NCI-H1417 treated with DMSO at 0.1 percent for 48 hours (cell line): ENCODE results near the gene TBC1D14.

Experiments
- DNase-seq: peaks from one replicate; lab custom pipeline; 2025; lab: John Stamatoyannopoulos, UW

TBC1D14 gene

DNA sequence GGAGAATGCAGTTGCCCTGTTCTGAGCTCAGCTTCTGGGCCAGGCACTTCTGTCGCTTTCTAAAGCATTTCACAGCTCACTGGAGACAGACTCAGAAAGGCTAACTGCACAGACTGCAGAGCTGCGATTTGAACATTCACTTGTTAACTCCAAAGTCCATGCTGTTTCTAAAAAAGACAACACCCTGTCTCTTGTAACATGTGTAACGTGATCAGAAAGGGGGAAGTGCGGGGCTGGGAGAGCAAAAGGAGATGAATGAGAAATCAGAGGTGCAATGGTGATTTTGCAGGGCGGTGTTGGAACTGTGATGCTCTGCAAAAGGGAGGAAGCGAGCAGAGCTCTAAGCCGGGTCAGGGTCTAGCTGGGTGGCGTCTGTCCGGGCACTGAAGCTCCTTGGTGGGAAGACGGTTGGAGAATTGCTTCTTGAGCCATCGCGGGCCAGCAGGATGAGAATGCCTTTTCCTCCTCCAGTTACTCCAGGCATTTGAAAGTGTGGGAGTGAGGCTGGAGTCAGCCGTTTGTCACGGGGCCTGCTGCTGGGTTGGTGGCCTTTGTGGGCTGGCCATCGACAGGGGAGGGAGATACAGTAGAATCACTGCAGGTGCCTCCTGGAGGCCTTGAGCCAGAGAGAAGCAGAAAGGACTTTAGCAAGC, 20.3 kb downstream of the TBC1D14 start:
- DNase-seq = no peak

- no peak for DNase-seq
These were observed 22.8 kb downstream of the TBC1D14 start for GRCh38 chr4:6932475-6932874.

GRCh38 chr4:6932918-6933317, 23.3 kb downstream of the TBC1D14 start:
- DNase-seq = no peak

DNA sequence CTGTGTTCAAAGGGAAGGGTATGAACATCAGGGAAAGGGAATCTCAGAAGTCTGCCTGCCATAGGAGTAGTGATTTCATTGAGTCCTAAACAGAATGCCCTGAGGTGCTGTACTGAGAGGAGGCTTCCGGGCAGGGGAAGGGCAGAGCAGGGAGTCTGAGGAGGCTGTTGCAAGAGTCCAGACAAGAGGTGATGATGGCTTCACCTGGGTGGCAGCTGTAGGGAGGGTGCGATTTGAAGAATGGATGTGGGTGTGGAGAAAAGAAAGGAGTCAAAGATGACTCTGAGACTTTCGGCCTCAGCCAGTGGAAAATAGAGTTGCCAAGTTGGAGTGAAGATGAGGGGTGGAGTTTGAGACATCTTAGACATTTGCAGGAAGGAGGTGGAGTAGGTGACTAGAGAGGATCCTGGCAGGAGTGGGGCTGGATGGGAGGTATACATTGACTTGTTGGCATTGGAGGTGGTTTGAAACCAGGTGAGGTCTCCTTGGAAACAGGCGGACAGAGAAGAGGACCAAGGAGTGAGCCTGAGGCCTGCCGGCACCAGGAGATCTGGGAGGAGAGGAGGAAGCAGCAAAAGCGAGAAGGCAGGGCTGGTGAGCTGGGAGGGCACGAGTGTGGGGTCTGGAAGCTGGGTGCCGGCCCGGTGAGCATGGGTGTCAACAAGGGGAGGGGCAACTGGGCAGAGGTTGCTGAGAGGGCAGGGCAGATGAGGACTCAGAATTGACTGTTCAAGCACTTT, 24.2 kb downstream of the TBC1D14 start:
- no peak for DNase-seq

- no peak for DNase-seq
These were observed 26.3 kb downstream of the TBC1D14 start for GRCh38 chr4:6935965-6936364.

GRCh38 chr4:6937201-6937600, 27.6 kb downstream of the TBC1D14 start:
- no peak for DNase-seq

- DNase-seq = no peak
These were observed 28.1 kb downstream of the TBC1D14 start for GRCh38 chr4:6937754-6938153.

- no peak for DNase-seq
These were observed 28.6 kb downstream of the TBC1D14 start for GRCh38 chr4:6938237-6938636.

GRCh38 chr4:6938647-6939271, 29.1 kb downstream of the TBC1D14 start:
- DNase-seq = no peak

GRCh38 chr4:6939761-6940743, 30.4 kb downstream of the TBC1D14 start:
- DNase-seq = no peak

GRCh38 chr4:6940744-6941137, 31.1 kb downstream of the TBC1D14 start:
- DNase-seq = no peak

DNA sequence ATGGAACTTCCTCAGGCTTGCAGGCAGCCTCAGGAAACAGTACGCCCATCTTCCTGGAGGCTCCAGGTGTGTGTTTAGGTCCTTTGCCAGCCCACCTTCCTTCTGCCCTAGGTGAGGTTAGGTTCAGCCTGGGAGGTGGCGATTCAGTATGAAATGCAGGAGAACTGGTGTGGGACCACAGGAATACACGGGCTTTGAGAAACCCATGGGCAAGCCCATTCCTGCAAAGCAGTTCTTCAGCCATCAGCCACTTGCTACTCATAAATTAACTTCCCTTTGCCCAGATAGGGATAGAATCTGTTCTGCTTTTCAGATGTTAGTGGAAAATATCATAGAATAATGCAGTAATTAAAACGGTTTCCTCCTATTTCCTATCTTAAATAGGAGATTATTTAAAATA, 32.2 kb downstream of the TBC1D14 start:
- no peak for DNase-seq

GRCh38 chr4:6942238-6942800, 32.7 kb downstream of the TBC1D14 start:
- no peak for DNase-seq

GRCh38 chr4:6943012-6943884, 33.6 kb downstream of the TBC1D14 start:
- DNase-seq = no peak

DNA sequence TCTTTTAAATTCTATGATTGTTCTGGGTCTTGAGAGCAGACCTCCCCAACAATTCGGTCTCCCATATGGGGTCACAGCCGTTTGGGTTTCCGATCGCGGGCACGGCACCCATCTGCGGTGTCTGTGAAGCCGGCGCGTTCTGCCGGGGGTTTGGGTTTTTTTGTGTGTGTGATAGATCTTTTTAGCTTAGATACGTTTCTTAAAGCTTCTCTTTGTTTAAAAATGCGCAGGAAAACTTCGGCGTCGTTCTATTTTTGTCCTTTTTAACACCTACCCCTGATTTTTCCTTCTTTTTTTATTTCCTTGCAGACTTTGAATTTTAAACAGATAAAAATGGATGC, 34.2 kb downstream of the TBC1D14 start:
- no peak for DNase-seq

DNA sequence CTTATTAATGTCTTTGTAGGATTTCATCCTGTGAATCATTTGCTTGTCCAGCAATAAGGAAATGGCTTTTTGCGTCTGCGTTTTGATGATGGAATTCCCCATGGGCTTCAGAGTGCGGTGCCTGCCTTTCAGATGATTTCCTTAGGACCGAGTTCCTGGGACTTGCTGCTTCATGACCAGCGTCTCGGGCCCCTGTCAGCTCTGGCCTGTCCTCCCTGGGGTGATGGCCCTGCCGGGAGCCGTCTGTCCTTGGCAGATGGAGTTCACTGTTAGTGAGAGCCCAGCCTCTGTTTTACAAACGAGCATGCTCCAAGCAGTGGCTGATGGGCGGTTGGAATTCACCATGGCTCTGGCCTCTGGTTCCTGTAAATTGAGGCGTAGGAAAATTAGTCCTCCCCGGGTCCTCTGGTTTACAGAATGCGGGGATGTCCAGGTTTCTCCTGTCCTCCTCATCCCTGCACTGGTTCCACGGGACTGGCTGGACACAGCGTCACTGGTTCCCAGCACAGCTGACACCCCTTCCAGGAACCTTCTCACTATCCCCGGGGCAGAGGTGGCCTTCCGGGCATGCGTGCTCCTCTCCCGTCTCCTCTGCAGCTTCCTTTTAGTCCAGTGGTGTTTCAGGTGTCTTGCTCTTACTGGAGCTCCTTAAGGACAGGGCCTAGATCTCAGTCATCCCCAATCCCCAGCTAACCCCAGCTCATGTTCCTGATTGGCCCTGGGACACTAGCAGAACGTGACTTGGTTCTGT, 34.9 kb downstream of the TBC1D14 start:
- DNase-seq = no peak

- no peak for DNase-seq
These were observed 35.4 kb downstream of the TBC1D14 start for GRCh38 chr4:6945052-6945409.

DNA sequence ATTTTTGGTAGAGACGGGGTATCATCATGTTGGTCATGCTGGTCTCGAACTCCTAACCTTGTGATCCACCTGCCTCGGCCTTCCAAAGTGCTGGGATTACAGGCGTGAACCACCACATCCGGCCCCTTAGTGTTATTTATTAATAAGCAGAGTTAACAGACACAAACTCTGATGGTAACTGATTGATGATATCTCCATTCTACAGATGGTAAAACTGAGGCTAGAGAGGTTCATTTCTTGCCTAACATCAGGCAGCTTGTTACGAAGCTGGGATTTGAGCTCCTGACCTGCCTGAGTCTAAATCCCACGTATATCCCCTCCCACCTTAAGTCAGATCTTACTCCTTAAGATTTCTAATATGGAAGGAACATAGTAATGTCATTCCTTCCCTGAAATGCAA, 36.9 kb downstream of the TBC1D14 start:
- no peak for DNase-seq

DNA sequence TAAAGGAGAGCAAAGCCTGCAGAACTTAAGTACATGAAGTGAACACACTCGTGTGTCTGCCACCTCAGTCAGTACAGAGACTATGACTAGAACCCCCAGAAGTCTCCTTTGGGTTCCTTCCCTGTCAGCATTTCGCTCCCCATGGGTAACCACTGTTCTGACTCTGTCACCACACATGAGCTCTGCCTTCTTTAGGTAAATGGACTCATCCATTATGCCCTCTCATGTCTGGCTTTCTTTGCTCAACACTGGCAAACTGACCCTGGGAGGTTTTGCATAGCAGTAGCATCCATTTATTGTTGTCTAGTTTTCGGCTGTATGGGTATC, 38.5 kb downstream of the TBC1D14 start:
- DNase-seq = no peak

GRCh38 chr4:6951880-6952381, 42.3 kb downstream of the TBC1D14 start:
- DNase-seq = no peak
